NCI-H2107 (cell line): ENCODE measurements around the gene TERT.

Experiments used
- DNase-seq: peaks from one replicate; lab custom pipeline; 2025; lab: John Stamatoyannopoulos, UW

Gene TERT

DNA sequence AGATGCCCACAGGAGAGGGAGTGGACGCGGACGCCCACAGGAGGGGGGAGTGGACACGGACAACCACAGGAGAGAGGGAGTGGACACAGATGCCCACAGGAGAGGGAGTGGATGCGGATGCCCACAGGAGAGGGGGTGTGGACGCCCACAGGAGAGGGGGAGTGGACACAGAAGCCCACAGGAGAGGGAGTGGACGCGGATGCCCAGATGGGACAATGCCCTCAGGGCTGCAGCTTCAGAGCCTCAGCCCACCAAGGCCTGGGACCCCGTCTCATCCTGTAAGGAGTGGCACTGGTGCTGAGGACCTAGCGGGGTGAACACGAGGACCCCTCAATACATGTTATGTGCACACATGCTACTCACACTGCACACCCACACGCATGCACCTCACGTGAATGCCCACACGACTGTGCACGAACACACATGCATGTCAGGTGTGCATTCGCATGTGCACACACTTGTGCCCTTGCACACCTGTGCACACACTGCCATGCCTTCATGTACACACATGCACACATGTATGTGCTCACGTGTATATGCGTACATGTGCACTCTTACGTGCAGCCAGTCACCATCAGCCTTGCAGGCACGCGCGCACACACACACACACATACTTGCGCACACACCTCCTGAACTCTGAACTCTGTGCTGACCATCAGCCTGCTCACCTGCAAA is 34.9 kb downstream of the TERT start:
- DNase-seq = no peak

- no peak for DNase-seq
Observed at GRCh38 chr5:1257841-1258240, 37.0 kb downstream of the TERT start.

DNA sequence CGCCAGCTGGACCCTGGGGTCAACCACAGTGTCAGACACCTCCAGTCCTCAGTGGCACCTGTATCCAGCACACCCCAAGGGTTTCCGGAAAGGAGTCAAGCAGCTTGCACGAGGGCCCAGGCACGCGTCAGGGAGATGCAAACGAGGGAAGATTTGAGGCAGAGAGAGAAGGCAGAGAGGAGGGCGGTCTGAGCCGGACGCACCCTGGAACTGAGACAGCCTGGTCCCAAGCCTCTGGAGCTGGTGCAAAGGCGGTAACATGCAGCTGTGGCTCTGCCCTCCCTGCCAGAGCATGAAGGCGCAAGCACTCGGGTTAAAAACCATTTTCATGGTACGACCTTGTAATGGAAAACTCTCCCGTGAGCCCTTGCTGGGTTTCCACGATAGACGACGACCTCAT is 37.5 kb downstream of the TERT start:
- no peak for DNase-seq

DNA sequence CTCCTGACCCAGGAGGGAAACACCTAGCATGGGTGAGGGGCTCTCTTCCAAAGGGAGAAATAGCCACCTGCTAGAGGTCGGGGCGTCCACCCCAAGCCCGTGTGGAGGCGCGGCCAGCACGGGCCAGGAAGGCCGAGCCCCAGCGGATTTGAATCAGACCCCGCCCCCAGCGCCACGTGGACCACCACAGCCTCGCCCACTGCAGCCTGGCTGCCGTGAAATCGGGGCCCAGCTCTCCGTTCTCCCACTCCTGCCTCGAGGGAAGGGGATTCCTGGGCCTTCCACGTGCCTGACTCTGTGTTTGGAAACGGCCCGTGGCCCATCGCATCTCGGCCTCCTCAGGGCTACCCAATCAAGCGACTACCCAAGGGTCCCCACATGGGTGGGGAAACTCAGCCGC is 38.1 kb downstream of the TERT start:
- DNase-seq = no peak

- DNase-seq = peak; percentile 89
Observed at GRCh38 chr5:1255081-1255561, 39.7 kb downstream of the TERT start.

DNA sequence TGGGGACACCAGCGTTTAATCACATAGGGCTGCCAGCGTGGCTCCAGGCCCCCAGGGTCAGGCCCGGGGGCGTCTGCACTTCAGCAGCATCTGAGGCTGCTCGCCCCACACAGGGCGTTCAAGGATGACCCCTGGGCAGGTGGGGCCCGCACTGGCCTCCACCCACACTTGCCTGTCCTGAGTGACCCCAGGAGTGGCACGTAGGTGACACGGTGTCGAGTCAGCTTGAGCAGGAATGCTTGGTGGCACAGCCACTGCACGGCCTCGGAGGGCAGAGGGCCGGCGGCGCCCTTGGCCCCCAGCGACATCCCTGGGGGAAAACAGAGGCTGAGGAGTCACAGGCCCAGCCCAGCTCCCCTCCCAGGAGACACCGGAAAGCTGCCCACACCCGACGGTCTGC is 40.7 kb downstream of the TERT start:
- no peak for DNase-seq

GRCh38 chr5:1253456-1254105 is 41.3 kb downstream of the TERT start:
- DNase-seq = no peak

DNA sequence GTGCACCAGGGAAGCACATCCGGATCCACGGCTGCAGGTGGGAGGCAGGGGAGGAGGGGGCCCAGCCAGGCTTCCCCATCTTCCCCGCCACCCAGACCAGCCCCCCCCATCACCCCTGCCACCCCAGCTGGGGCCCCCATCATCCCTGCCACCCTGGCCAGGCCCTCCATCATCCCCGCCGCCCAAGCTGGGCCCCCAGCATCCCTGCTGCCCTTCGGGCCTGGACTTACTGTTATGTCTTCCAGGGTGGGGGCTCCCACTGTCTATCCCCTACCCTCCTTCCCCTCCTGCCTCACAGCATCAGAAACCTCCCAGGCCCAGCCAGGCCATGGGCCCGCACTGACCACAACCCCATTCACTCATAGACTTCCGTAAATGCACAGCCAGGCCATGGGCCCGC is 42.2 kb downstream of the TERT start:
- DNase-seq = no peak

- DNase-seq = no peak
Observed at GRCh38 chr5:1251678-1252580, 42.9 kb downstream of the TERT start.

- no peak for DNase-seq
Observed at GRCh38 chr5:1249366-1250280, 45.2 kb downstream of the TERT start.

GRCh38 chr5:1247811-1248210 is 47.1 kb downstream of the TERT start:
- peak; percentile 36 for DNase-seq

DNA sequence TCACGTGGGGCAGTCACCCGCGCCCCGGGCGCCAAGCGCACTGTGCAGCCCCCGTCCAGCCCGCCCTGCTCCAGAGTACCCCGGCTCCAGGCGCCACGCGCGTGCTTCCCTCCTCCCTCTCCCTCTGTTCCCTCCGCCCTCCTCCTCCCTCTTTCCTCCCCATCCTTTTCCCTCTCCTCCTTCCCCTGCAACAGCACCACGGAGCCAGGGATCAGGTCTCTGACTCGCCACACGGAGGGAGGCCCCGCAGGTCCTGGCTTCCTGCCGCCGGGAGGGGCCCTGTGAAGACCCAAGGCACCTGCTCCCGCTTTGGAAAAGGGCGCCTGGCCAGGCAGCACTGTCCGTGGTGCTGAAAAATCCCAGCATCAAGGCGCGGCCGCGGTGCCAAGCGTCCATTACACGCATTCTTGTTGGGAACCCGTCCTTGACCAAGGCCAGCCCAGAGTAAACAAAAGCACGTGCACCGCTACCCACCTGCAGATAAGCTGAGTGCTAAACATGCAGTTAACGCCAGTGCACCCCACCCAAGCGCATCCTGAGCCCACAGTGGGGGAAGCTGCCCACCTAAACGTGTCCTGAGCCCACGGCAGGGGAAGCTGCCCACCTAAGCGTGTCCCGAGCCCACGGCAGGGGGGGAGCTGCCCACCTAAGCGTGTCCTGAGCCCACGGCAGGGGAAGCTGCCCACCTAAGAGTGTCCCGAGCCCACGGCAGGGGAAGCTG is 48.0 kb downstream of the TERT start:
- no peak for DNase-seq

DNA sequence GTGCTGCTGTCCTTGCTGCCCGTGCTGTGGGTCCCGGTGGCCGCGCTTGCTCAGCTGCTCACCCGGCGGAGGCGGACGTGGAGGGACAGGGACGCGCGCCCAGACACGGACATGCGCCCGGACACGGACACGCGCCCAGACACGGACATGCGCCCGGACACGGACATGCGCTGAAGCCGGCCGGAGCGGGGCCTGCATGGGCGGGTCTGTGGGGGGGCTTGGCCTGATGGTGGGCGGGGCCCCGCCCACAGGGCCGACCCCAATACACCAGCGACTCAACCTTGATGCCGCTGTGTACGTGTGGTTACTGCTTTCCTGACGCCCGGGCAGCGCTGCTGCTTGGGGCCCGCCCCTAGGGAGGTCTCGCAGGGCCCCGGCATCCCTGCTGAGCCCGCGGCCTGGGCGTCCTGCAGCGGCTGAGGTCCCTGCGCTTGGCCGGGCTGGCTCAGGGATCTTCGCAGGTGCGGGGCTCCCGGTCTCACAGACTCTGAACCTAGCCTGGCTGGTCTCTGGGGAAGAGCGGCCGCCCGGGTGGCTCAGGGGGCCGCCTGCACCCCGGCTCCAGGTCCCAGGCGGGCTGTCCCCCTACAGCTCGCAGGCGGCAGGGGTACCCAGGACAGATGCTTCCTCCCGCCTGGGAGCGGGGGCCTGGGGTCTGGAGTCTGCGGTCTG is 48.8 kb downstream of the TERT start:
- DNase-seq = no peak

DNA sequence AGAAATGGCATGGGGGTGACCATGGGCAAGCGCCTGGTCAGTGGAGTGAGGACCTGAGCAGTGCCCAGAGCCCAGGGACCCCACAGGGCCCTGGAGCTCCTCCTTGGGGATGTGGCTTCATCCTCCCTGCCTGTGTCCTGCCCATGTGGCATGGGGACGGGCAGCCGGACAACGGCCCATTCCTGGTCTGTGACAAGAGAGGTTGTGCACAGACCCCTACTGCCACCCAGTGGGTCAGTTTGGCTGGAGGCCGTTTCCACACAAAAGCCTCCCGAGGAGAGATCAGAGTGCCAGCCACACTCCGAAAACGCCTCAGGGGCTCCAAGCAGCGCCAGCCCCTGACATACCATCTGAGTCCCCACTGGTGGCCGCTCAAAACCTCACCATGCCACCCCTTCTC is 49.9 kb downstream of the TERT start:
- no peak for DNase-seq

- no peak for DNase-seq
Observed at GRCh38 chr5:1244255-1244654, 50.6 kb downstream of the TERT start.

DNA sequence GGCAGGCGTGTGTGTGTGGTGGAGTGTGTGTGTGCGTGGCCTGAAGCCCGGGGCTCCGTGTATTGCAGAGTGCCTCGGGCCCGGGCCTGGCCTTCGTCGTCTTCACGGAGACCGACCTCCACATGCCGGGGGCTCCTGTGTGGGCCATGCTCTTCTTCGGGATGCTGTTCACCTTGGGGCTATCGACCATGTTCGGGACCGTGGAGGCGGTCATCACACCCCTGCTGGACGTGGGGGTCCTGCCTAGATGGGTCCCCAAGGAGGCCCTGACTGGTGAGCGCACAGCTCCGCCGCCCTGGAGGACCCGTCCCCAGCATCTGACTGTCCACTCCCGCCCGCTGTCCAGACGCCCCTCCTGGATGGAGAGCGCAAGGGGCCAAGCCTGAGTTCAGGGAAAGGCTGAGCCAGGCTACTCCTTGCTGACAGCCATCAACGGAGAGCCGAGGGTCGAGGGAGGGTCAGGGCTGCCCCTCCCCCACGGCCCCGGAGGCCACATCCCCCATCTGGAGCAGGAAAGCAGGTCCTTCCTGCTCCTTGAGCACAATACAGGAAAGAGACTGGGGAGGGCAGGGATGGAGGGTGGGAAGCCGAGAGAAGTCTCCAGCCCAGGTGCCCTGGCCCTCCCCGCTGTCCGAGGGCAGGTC is 51.3 kb downstream of the TERT start:
- DNase-seq = no peak

GRCh38 chr5:1242733-1243486 is 52.0 kb downstream of the TERT start:
- no peak for DNase-seq

DNA sequence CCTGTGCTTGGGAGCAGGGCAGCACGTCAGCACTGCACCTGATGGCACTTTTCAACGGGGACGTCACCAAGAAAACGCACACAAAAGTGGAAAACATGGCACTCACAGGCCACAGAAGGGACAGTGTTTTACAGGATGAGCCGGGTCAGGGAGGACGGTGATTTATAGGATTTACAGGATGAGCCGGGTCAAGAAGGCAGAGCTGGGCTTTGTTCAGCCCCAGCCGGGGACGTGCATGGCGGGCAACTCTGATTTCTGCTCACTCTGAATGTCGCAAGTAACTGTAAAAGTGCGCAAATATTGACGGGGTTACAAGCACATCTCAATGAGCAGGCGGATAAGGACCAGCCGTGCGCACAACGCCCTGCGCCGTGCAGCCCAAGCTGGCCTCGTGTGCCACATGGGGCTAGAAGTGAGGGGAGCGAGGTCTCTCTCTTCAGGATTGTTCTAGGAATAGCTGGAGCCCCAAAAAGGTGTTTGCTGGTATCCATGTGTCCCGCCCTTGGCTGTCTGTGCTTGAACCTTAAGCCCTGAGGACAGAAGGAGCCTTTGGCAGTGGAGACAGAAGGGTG is 53.3 kb downstream of the TERT start:
- DNase-seq = no peak
